GM12878 (cell line): ENCODE measurements around the gene MPHOSPH9. TPM values are rescaled to one million over a fixed set of nuclear protein-coding genes. Genes with fewer than 3 reads are reported as not detected.

ENCODE experiments used
- ATAC-seq: fragments of 200-7000 bp; cut with Tn5 transposase; 3 replicates; pipeline ENCODE4 v1.9.1; 2020; ENCODE audit warnings: mild to moderate bottlenecking, moderate library complexity
- BruUV-seq: library from RNA; stranded (reverse); fragments of 400-500 nt; replicated peaks from 2 replicates; lab custom pipeline; 2021; lab: Mats Ljungman, UMichigan
- CTCF ChIA-PET: fragments of 300-600 bp; sonication (Branson Sonifier 250); formaldehyde crosslinking; extraction: SDS; loops from one replicate; lab custom pipeline; 2021; ENCODE audit warnings: inconsistent platforms; lab: Yijun Ruan, JAX
- POLR2A ChIA-PET: fragments of 350-600 bp; formaldehyde crosslinking; extraction: SDS; loops from one replicate; lab custom pipeline; 2021; ENCODE audit warnings: inconsistent platforms; lab: Charles Lee
- RAD21 ChIA-PET: fragments of 300-600 bp; sonication (Branson Sonifier 250); formaldehyde crosslinking; loops from one replicate; lab custom pipeline; 2023; ENCODE audit warnings: antibody characterized with exemption; ENCODE audit not compliant: unreplicated experiment; lab: Charles Lee
- SMC1A ChIA-PET: fragments of 300-600 bp; sonication (Branson Sonifier 250); formaldehyde crosslinking; loops from one replicate; lab custom pipeline; 2023; ENCODE audit not compliant: unreplicated experiment, uncharacterized antibody; lab: Charles Lee
- DNase-seq: peaks from one replicate; pipeline ENCODE4 v3.0.0-alpha.2; 2011; ENCODE audit warnings: low read depth, low spot score
- FAIRE-seq: peaks from 3 replicates; lab custom pipeline; 2011; peaks lifted over from hg19 to GRCh38; lab: Jason Lieb, UNC
- H2AFZ ChIP-seq: 2 replicates; pipeline ENCODE4 v1.6.0; 2011; ENCODE audit warnings: low read depth, low read length, control low read depth; ENCODE audit not compliant: control insufficient read depth
- H3K27ac ChIP-seq: 2 replicates; pipeline ENCODE4 v1.5.1; 2011; ENCODE audit warnings: control low read depth; ENCODE audit not compliant: control insufficient read depth, insufficient read depth
- H3K27me3 ChIP-seq, 2 experiments: replicated peaks in 1 of 2; 2 replicates each; pipeline versions ENCODE4 v1.6.0 to v1.6.1; 2011; ENCODE audit warnings: low read length in 1 of 2; ENCODE audit not compliant: control insufficient read depth in 2 of 2, insufficient read depth in 2 of 2
- H3K36me3 ChIP-seq, 2 experiments: 2 replicates each; pipeline ENCODE4 v1.5.1; 2011; ENCODE audit warnings: low read length in 1 of 2; ENCODE audit not compliant: control insufficient read depth in 2 of 2, insufficient read depth in 2 of 2
- H3K4me1 ChIP-seq: 2 replicates; pipeline ENCODE4 v1.6.1; 2011; ENCODE audit warnings: mild to moderate bottlenecking, low read length, moderate library complexity, mixed read lengths; ENCODE audit not compliant: control insufficient read depth, insufficient read depth
- H3K4me2 ChIP-seq: 2 replicates; pipeline ENCODE4 v1.6.0; 2011; ENCODE audit warnings: control low read depth; ENCODE audit not compliant: control insufficient read depth, insufficient read depth
- H3K4me3 ChIP-seq: fragments of 200-600 bp; sonication (generic); 2 replicates; pipeline ENCODE4 v1.5.1; 2016
- H3K79me2 ChIP-seq: 2 replicates; pipeline ENCODE4 v1.6.0; 2011; ENCODE audit warnings: low read length; ENCODE audit not compliant: control insufficient read depth, insufficient read depth
- H3K9ac ChIP-seq: 2 replicates; pipeline ENCODE4 v1.8.0; 2011; ENCODE audit warnings: low read length, control low read depth, mixed read lengths; ENCODE audit not compliant: control insufficient read depth, insufficient read depth
- H3K9me3 ChIP-seq: replicated peaks from 3 replicates; pipeline ENCODE4 v1.5.1; 2011; ENCODE audit warnings: mild to moderate bottlenecking, low read length; ENCODE audit not compliant: control insufficient read depth, insufficient read depth
- H4K20me1 ChIP-seq: 2 replicates; pipeline ENCODE4 v1.6.0; 2011; ENCODE audit not compliant: control insufficient read depth, insufficient read depth
- E2F4 ChIP-seq: IDR thresholded peaks from 2 replicates; pipeline ENCODE4 v1.6.1; 2012; ENCODE audit warnings: low read depth, low read length, improper control_type of control experiment
- JUNB ChIP-seq: IDR thresholded peaks from 2 replicates; pipeline ENCODE4 v1.6.1; 2016; ENCODE audit warnings: antibody characterized with exemption, mild to moderate bottlenecking
- MAX ChIP-seq: IDR thresholded peaks from 2 replicates; pipeline ENCODE4 v1.6.1; 2012; ENCODE audit warnings: low read depth, low read length, improper control_type of control experiment
- MEF2B ChIP-seq: fragments of 450-650 bp; IDR thresholded peaks from 2 replicates; pipeline ENCODE4 v1.6.1; 2018; ENCODE audit warnings: mild to moderate bottlenecking, moderate library complexity; ENCODE audit not compliant: partially characterized antibody, poor library complexity, severe bottlenecking
- NFYB ChIP-seq: IDR thresholded peaks from 2 replicates; pipeline ENCODE4 v1.6.1; 2011; ENCODE audit warnings: low read depth, mild to moderate bottlenecking, low read length, improper control_type of control experiment, moderate library complexity; ENCODE audit not compliant: insufficient read depth
- PBX3 ChIP-seq: IDR thresholded peaks from 2 replicates; pipeline ENCODE4 v1.6.1; 2011; ENCODE audit warnings: mild to moderate bottlenecking, low read depth, low read length, moderate library complexity; ENCODE audit not compliant: insufficient replicate concordance
- RELB ChIP-seq: fragments of 450-650 bp; IDR thresholded peaks from 2 replicates; pipeline ENCODE4 v1.6.1; 2017; ENCODE audit warnings: low read depth, mild to moderate bottlenecking, moderate library complexity
- SMAD1 ChIP-seq: fragments of 450-650 bp; IDR thresholded peaks from 2 replicates; pipeline ENCODE4 v1.6.1; 2018; ENCODE audit warnings: mild to moderate bottlenecking, low read depth; ENCODE audit not compliant: partially characterized antibody
- WGBS: methylation state at CpG from one replicate; pipeline ENCODE4 v1.1.6; 2016; ENCODE audit warnings: low lambda C conversion rate; ENCODE audit not compliant: insufficient replicate concordance, insufficient coverage; ENCODE audit errors: missing lambda C conversion rate; 5-methylcytosine and 5-hydroxymethylcytosine counted together
- in situ Hi-C: fragments of 300-500 bp; cut with MboI; formaldehyde crosslinking; loops from 9 replicates; pipeline ENCODE4 v1.14.3; 2018; ENCODE audit warnings: mixed read lengths
- intact Hi-C: fragments of 100-400 bp; cut with micrococcal nuclease; formaldehyde crosslinking; loops from one replicate; pipeline ENCODE4 v1.14.2; 2022; ENCODE audit not compliant: unreplicated experiment
- polyA plus RNA-seq, 11 experiments: library from polyadenylated mRNA; depleted of rRNA in 4 of 11; unstranded in 6 of 11; stranded (reverse) in 5 of 11; fragments of >200 nt; fragmentation: Nextera tagmentation in 4 of 11; fragmentation: Illumina TruSeq in 1 of 11; extraction: Ambion mirVana in 4 of 11; extraction: Trizol in 1 of 11; gene quantifications; 1 replicate in 1 of 11; 2 replicates in 10 of 11; pipeline versions ENCODE4 v1.2.1 to v1.2.3, GENCODE V29; 2011 to 2016; ENCODE audit warnings: inconsistent platforms in 2 of 11, missing spikeins in 2 of 11, low read depth in 1 of 11
- total RNA-seq, 4 experiments: library from RNA; depleted of rRNA in 3 of 4; stranded (reverse); fragments of >200 nt in 3 of 4; fragmentation: Illumina TruSeq in 1 of 4; extraction: Trizol in 1 of 4; gene quantifications; 2 replicates each; pipeline versions ENCODE4 v1.2.1 to v1.2.3, GENCODE V29; 2013 to 2021

MPHOSPH9 gene
- total and polyA plus RNA-seq, 10 of the 15 experiments (the other 5 are each of a cell fraction or from before 2014, with no cell fraction given), result 11.5 to 72.2 (median 45.7) TPM

- no peak for FAIRE-seq
- Histone ChIP-seq H3K27ac (no peak overlapping the region), H4K20me1 (no peaks in the 10 kb centered on the region), H2AFZ (no peak overlapping the region), H3K36me3 (no peaks in the 10 kb centered on the region), H3K9ac (no peak overlapping the region), H3K4me3 (no peak overlapping the region), H3K27me3 (no peaks in the 10 kb centered on the region), H3K4me2 (no peak overlapping the region), H3K79me2 (no peaks in the 10 kb centered on the region), H3K4me1 (no peaks in the 10 kb centered on the region; the same call in 1 of the 2 replicates), H3K9me3 (no peaks in the 10 kb centered on the region)
- intact Hi-C loops (no loop called here), in situ Hi-C loops (no loop called here)
- TF ChIP-seq MEF2B, result no peak
- TF ChIP-seq SMAD1, result no peak
- TF ChIP-seq MAX, result no peak
- TF ChIP-seq PBX3, result no peak
- no peak for TF ChIP-seq RELB
- TF ChIP-seq JUNB, result no peak
- no peak for TF ChIP-seq NFYB
- no peak for TF ChIP-seq E2F4
- POLR2A ChIA-PET, result no interaction called here
- DNase-seq, result no peak
- BruUV-seq, result no TSS peak
- 44% methylated on average over 6 of the region's 6 CpGs for WGBS
- no peak for ATAC-seq
- RAD21 ChIA-PET, result no interaction called here
- CTCF ChIA-PET, result no interaction called here
- SMC1A ChIA-PET, result no interaction called here
These were observed 105.8 kb downstream of the MPHOSPH9 start for GRCh38 chr12:123127182-123127495.
